Measurements from ENCODE around the gene PEX14. TPM values are rescaled to one million over a fixed set of nuclear protein-coding genes. Genes with fewer than 3 reads are reported as not detected.

The PEX14 gene
- polyA plus RNA-seq, 3 donors = 2.2 to 8.8 (median 2.7) TPM

DNA sequence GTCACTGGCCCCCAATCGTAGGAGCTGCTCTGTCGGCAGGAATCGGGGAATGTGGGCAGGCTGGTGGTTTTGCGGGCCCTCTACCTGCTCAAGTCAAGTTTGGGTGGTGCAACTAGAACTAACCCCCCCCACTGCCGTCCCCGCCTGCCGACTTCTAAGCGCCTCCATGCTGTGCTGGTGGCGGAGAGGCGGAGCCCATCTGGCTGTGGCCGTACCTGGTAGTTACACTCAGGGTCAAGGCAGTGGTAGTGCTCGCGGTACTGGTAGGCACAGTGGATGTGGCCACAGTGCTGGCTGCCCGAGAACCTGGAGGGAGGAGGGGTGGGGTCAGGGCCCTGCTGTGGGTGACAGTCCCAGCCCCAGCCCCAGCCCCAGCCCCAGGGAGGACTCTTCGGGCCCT lies 181.7 kb downstream of the PEX14 start:
- Histone ChIP-seq H2AFZ (ENCODE audit: insufficient read depth, low read depth, low read length, poor library complexity, severe bottlenecking) (no peak overlapping the region), H3K4me1 (ENCODE audit: control insufficient read depth in 1 of 2, insufficient read depth in 2 of 2, low read length in 2 of 2) (no peaks in the 10 kb centered on the region), H3K36me3 (replicated peaks in 1 of 2; ENCODE audit: control insufficient read depth in 1 of 2, insufficient read depth in 2 of 2, low read length in 2 of 2) (no peaks in the 10 kb centered on the region), H3K4me3 (replicated peaks in 1 of 3; ENCODE audit: low read depth in 2 of 3, low read length in 3 of 3) (no peak overlapping the region), H3K27ac (ENCODE audit: low read depth in 1 of 2, low read length in 2 of 2) (no peak overlapping the region), H3K79me2 (ENCODE audit: insufficient read depth, low read length) (no peaks in the 10 kb centered on the region), H3K27me3 (ENCODE audit: control insufficient read depth in 2 of 2, insufficient read depth in 2 of 2, low read length in 2 of 2) (no peaks in the 10 kb centered on the region), H3K9ac (ENCODE audit: insufficient read depth, low read length, poor library complexity, severe bottlenecking) (no peak overlapping the region), H4K20me1 (ENCODE audit: insufficient read depth, low read length) (no peaks in the 10 kb centered on the region), H3K4me2 (replicated peaks; ENCODE audit: extremely low read depth, low read length, poor library complexity, severe bottlenecking) (no peak overlapping the region), H3K9me3 (replicated peaks in 1 of 2; ENCODE audit: control insufficient read depth in 1 of 2, insufficient read depth in 1 of 2, low read length in 2 of 2) (no peaks in the 10 kb centered on the region)
- TF ChIP-seq, protein P1, sequence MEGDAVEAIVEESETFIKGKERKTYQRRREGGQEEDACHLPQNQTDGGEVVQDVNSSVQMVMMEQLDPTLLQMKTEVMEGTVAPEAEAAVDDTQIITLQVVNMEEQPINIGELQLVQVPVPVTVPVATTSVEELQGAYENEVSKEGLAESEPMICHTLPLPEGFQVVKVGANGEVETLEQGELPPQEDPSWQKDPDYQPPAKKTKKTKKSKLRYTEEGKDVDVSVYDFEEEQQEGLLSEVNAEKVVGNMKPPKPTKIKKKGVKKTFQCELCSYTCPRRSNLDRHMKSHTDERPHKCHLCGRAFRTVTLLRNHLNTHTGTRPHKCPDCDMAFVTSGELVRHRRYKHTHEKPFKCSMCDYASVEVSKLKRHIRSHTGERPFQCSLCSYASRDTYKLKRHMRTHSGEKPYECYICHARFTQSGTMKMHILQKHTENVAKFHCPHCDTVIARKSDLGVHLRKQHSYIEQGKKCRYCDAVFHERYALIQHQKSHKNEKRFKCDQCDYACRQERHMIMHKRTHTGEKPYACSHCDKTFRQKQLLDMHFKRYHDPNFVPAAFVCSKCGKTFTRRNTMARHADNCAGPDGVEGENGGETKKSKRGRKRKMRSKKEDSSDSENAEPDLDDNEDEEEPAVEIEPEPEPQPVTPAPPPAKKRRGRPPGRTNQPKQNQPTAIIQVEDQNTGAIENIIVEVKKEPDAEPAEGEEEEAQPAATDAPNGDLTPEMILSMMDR (IDR thresholded peaks at IDR 0.05) = no peak
- DNase-seq = no peak
- intact Hi-C loops (cut with micrococcal nuclease) = no loop called here
- Mint-ChIP-seq H3K4me1 (no peaks in the 10 kb centered on the region), H3K9me3 (no peaks in the 10 kb centered on the region), H3K4me3 (no peak overlapping the region), H3K27ac (no peak overlapping the region), H3K27me3 (ENCODE audit: low read depth in 3 of 3) (peaks cover 0 to 2% (median 2%) of the 10 kb centered on the region in 3 donors), H3K36me3 (peaks cover 0 to 3% of the 10 kb centered on the region in 2 donors)
- WGBS (ENCODE audit: insufficient coverage) = 96% methylated on average over 11 of the region's 15 CpGs

GRCh38 chr1:10657088-10657847 lies 182.5 kb downstream of the PEX14 start:
- Histone ChIP-seq H3K4me2 (replicated peaks; ENCODE audit: extremely low read depth, low read length, poor library complexity, severe bottlenecking) (no peak overlapping the region), H3K9me3 (replicated peaks in 1 of 2; ENCODE audit: control insufficient read depth in 1 of 2, insufficient read depth in 1 of 2, low read length in 2 of 2) (no peaks in the 10 kb centered on the region), H2AFZ (ENCODE audit: insufficient read depth, low read depth, low read length, poor library complexity, severe bottlenecking) (no peak overlapping the region), H4K20me1 (ENCODE audit: insufficient read depth, low read length) (no peaks in the 10 kb centered on the region), H3K4me1 (ENCODE audit: control insufficient read depth in 1 of 2, insufficient read depth in 2 of 2, low read length in 2 of 2) (no peaks in the 10 kb centered on the region), H3K27me3 (ENCODE audit: control insufficient read depth in 2 of 2, insufficient read depth in 2 of 2, low read length in 2 of 2) (no peaks in the 10 kb centered on the region), H3K4me3 (replicated peaks in 1 of 3; ENCODE audit: low read depth in 2 of 3, low read length in 3 of 3) (no peak overlapping the region), H3K27ac (ENCODE audit: low read depth in 1 of 2, low read length in 2 of 2) (no peak overlapping the region), H3K79me2 (ENCODE audit: insufficient read depth, low read length) (no peaks in the 10 kb centered on the region), H3K36me3 (replicated peaks in 1 of 2; ENCODE audit: control insufficient read depth in 1 of 2, insufficient read depth in 2 of 2, low read length in 2 of 2) (no peaks in the 10 kb centered on the region), H3K9ac (ENCODE audit: insufficient read depth, low read length, poor library complexity, severe bottlenecking) (no peak overlapping the region)
- no peak for DNase-seq
- no peak overlapping the region for H3K4me3 Mint-ChIP-seq
- H3K36me3 Mint-ChIP-seq = peaks cover 0 to 3% of the 10 kb centered on the region in 2 donors
- 89% methylated on average over 17 of the region's 29 CpGs for WGBS (ENCODE audit: insufficient coverage)
- H3K4me1 Mint-ChIP-seq = no peaks in the 10 kb centered on the region
- no peaks in the 10 kb centered on the region for H3K9me3 Mint-ChIP-seq
- intact Hi-C loops (cut with micrococcal nuclease) = no loop called here
- peaks cover 0 to 2% (median 0%) of the 10 kb centered on the region in 3 donors for H3K27me3 Mint-ChIP-seq (ENCODE audit: low read depth in 3 of 3)
- no peak overlapping the region for H3K27ac Mint-ChIP-seq
- TF ChIP-seq, protein P1 (IDR thresholded peaks at IDR 0.05) = no peak

All from CD14-positive monocyte (primary cell).